Glomerular visceral epithelial cell (primary cell): ENCODE measurements around the gene CRYGD.

Experiments
- DNase-seq: peaks from one replicate; pipeline ENCODE4 v3.0.0-alpha.2; 2016; ENCODE audit errors: extremely low spot score

CRYGD gene

GRCh38 chr2:208083807-208084206, 40.5 kb downstream of the CRYGD start:
- DNase-seq = no peak

GRCh38 chr2:208077276-208077675, 47.0 kb downstream of the CRYGD start:
- no peak for DNase-seq

- no peak for DNase-seq
Observed at GRCh38 chr2:208074610-208075356, 49.5 kb downstream of the CRYGD start.

GRCh38 chr2:208072250-208072892, 52.0 kb downstream of the CRYGD start:
- peak; percentile 78 for DNase-seq
